Renal pelvis (tissue), 12 donors: Measurements from ENCODE around the gene WDR76. TPM values are rescaled to one million over a fixed set of nuclear protein-coding genes. Genes with fewer than 3 reads are reported as not detected.
"Not testable (repeated sequence)": the region's sequence is repeated elsewhere in the genome, so short reads cannot be mapped to it uniquely, and the experiment has no call there.

Experiments
- DNase-seq: peaks from one replicate; pipeline ENCODE4 v3.0.0-alpha.2; 2013
- long read RNA-seq, 16 experiments: transcript quantifications; one replicate each; lab custom pipeline, GENCODE V29; 2026
- polyA plus RNA-seq, 3 donors: library from polyadenylated mRNA; unstranded; fragments of 120-200 nt; gene quantifications; one replicate each; pipeline ENCODE4 v1.2.1, GENCODE V29; 2013; ENCODE audit not compliant: insufficient read length in 3 of 3

Gene WDR76
- 10 to 100 TPM; 12.6 to 14.0 (median 13.9) TPM for polyA plus RNA-seq
- long read RNA-seq, donor 1, partial matches to known transcripts, result 0 of 3 reads
- long read RNA-seq, donor 1, other reads (novel, unspliced or antisense), result 0 of 3 reads
- long read RNA-seq, donor 2, partial matches to known transcripts, result 0 of 4 reads
- long read RNA-seq, donor 2, other reads (novel, unspliced or antisense), result 0 of 4 reads
- long read RNA-seq, donor 3, partial matches to known transcripts, result 22 of 23 reads
- long read RNA-seq, donor 3, other reads (novel, unspliced or antisense), result 0 of 23 reads
- long read RNA-seq, donor 4, partial matches to known transcripts, result 23 of 23 reads
- long read RNA-seq, donor 4, other reads (novel, unspliced or antisense), result 0 of 23 reads
- long read RNA-seq, donor 5, result 0 reads
- long read RNA-seq, donor 6, partial matches to known transcripts, result 37 of 38 reads
- long read RNA-seq, donor 6, other reads (novel, unspliced or antisense), result 0 of 38 reads
- long read RNA-seq, donor 7, partial matches to known transcripts, result 0 of 1 reads
- long read RNA-seq, donor 7, other reads (novel, unspliced or antisense), result 0 of 1 reads
- long read RNA-seq, donor 8, result 0 reads
- long read RNA-seq, donor 9, result 0 reads
- long read RNA-seq, donor 10, partial matches to known transcripts, result 28 of 30 reads
- long read RNA-seq, donor 10, other reads (novel, unspliced or antisense), result 0 of 30 reads
- long read RNA-seq, donor 11, partial matches to known transcripts, result 11 of 11 reads
- long read RNA-seq, donor 11, other reads (novel, unspliced or antisense), result 0 of 11 reads
- long read RNA-seq, donor 12, partial matches to known transcripts, result 0 of 2 reads
- long read RNA-seq, donor 12, other reads (novel, unspliced or antisense), result 0 of 2 reads
- long read RNA-seq, donor 13, partial matches to known transcripts, result 0 of 2 reads
- long read RNA-seq, donor 13, other reads (novel, unspliced or antisense), result 0 of 2 reads
- long read RNA-seq, donor 14, result 0 reads
- long read RNA-seq, donor 15, result 0 reads
- long read RNA-seq, donor 16, partial matches to known transcripts, result 0 of 1 reads
- long read RNA-seq, donor 16, other reads (novel, unspliced or antisense), result 0 of 1 reads

- DNase-seq, result peak; percentile 79
Measured at GRCh38 chr15:43826508-43827341, at the start of gene WDR76. Gene WDR76, plus strand, starts transcription at chr15:43827002. Its CDS starts 31 bp downstream, at chr15:43827033.

GRCh38 chr15:43777267-43777914 is 49.4 kb upstream of the WDR76 start:
- no peak for DNase-seq

GRCh38 chr15:43779016-43779415 is 47.8 kb upstream of the WDR76 start:
- no peak for DNase-seq

GRCh38 chr15:43789409-43789808 is 37.4 kb upstream of the WDR76 start:
- DNase-seq, result no peak

- DNase-seq, result peak; percentile 100
Measured at GRCh38 chr15:43791993-43792760, 34.6 kb upstream of the WDR76 start, which contains the start of gene SERF2. Gene SERF2, plus strand, starts transcription at chr15:43792320. Its CDS starts 57 bp downstream, at chr15:43792377.

- no peak for DNase-seq
Measured at GRCh38 chr15:43792761-43793476, 33.9 kb upstream of the WDR76 start.

- DNase-seq, result no peak
Measured at GRCh38 chr15:43793647-43794046, 33.2 kb upstream of the WDR76 start.

GRCh38 chr15:43794269-43795037 is 32.3 kb upstream of the WDR76 start:
- no peak for DNase-seq

- DNase-seq, result no peak
Measured at GRCh38 chr15:43795197-43795596, 31.6 kb upstream of the WDR76 start.

GRCh38 chr15:43795997-43796396 is 30.8 kb upstream of the WDR76 start:
- DNase-seq, result no peak

- no peak for DNase-seq
Measured at GRCh38 chr15:43796566-43796965, 30.2 kb upstream of the WDR76 start.

- DNase-seq, result no peak
Measured at GRCh38 chr15:43799209-43799944, 27.4 kb upstream of the WDR76 start.

- DNase-seq, result no peak
Measured at GRCh38 chr15:43799945-43800285, 26.9 kb upstream of the WDR76 start, which contains the start of gene SERINC4. Gene SERINC4, minus strand, starts transcription at chr15:43800220. Its CDS starts 234 bp downstream, at chr15:43799986.

GRCh38 chr15:43800286-43801141 is 26.3 kb upstream of the WDR76 start, which contains the start of gene HYPK:
Gene HYPK, plus strand, starts transcription at chr15:43800599. Its CDS starts 24 bp downstream, at chr15:43800623.
- peak; percentile 91 for DNase-seq

GRCh38 chr15:43802676-43803075 is 24.1 kb upstream of the WDR76 start:
- not testable (repeated sequence) for DNase-seq

GRCh38 chr15:43808435-43808950 is 18.3 kb upstream of the WDR76 start:
- DNase-seq, result no peak
